Trophoblast cell (in vitro differentiated cells and primary cell): Measurements from ENCODE around the gene CYB561A3.

Source experiments
- DNase-seq, 2 donors: peaks; one replicate each; pipeline ENCODE4 v3.0.0-alpha.2; 2016
- H2AFZ ChIP-seq: 2 replicates; pipeline ENCODE4 v1.6.1; 2013; ENCODE audit warnings: low read length, moderate library complexity, mild to moderate bottlenecking; ENCODE audit not compliant: insufficient read depth, poor library complexity
- H2AK5ac ChIP-seq: 2 replicates; pipeline ENCODE4 v1.6.1; 2013; ENCODE audit warnings: mild to moderate bottlenecking, low read length
- H2BK120ac ChIP-seq: 2 replicates; pipeline ENCODE4 v1.6.1; 2013; ENCODE audit warnings: low read length, mild to moderate bottlenecking, moderate library complexity; ENCODE audit not compliant: insufficient read depth, poor library complexity
- H2BK12ac ChIP-seq: 2 replicates; pipeline ENCODE4 v1.6.1; 2013; ENCODE audit warnings: mild to moderate bottlenecking, low read length, moderate library complexity
- H2BK5ac ChIP-seq: 2 replicates; pipeline ENCODE4 v1.6.1; 2013; ENCODE audit warnings: low read length, low read depth, moderate library complexity, mild to moderate bottlenecking; ENCODE audit not compliant: poor library complexity
- H3K14ac ChIP-seq: 2 replicates; pipeline ENCODE4 v1.6.1; 2013; ENCODE audit warnings: mild to moderate bottlenecking, low read length
- H3K18ac ChIP-seq: 2 replicates; pipeline ENCODE4 v1.6.1; 2013; ENCODE audit warnings: mild to moderate bottlenecking, low read length
- H3K23ac ChIP-seq: 2 replicates; pipeline ENCODE4 v1.6.1; 2013; ENCODE audit warnings: low read length
- H3K27ac ChIP-seq: 2 replicates; pipeline ENCODE4 v1.5.1; 2013; ENCODE audit warnings: low read depth, mild to moderate bottlenecking, inconsistent platforms, low read length, moderate library complexity
- H3K27me3 ChIP-seq: 2 replicates; pipeline ENCODE4 v1.6.1; 2013; ENCODE audit warnings: inconsistent platforms, mild to moderate bottlenecking, low read length, moderate library complexity; ENCODE audit not compliant: insufficient read depth
- H3K36me3 ChIP-seq, 2 experiments: 1 replicate in 1 of 2; 2 replicates in 1 of 2; pipeline ENCODE4 v1.6.1; 2013; ENCODE audit warnings: low read length in 2 of 2, mild to moderate bottlenecking in 2 of 2, moderate library complexity in 1 of 2; ENCODE audit not compliant: insufficient read depth in 2 of 2, control insufficient read depth in 1 of 2
- H3K4ac ChIP-seq: 2 replicates; pipeline ENCODE4 v1.6.1; 2013; ENCODE audit warnings: low read depth, mild to moderate bottlenecking, low read length, moderate library complexity
- H3K4me1 ChIP-seq, 2 experiments: 1 replicate in 1 of 2; 2 replicates in 1 of 2; pipeline ENCODE4 v1.6.1; 2013; ENCODE audit warnings: low read length in 2 of 2, mild to moderate bottlenecking in 2 of 2, moderate library complexity in 1 of 2; ENCODE audit not compliant: insufficient read depth in 2 of 2, control insufficient read depth in 1 of 2
- H3K4me2 ChIP-seq: 2 replicates; pipeline ENCODE4 v1.6.1; 2013; ENCODE audit warnings: inconsistent platforms, mild to moderate bottlenecking, low read length, moderate library complexity
- H3K4me3 ChIP-seq: 2 replicates; pipeline ENCODE4 v1.5.1; 2013; ENCODE audit warnings: mild to moderate bottlenecking, low read depth, low read length, inconsistent platforms
- H3K79me1 ChIP-seq: one replicate; pipeline ENCODE4 v1.6.1; 2013; ENCODE audit warnings: low read length
- H3K79me2 ChIP-seq: 2 replicates; pipeline ENCODE4 v1.6.1; 2013; ENCODE audit warnings: low read length, mild to moderate bottlenecking; ENCODE audit not compliant: control insufficient read depth, insufficient read depth, poor library complexity
- H3K9ac ChIP-seq: 2 replicates; pipeline ENCODE4 v1.6.1; 2013; ENCODE audit warnings: mild to moderate bottlenecking, low read length
- H3K9me3 ChIP-seq: 2 replicates; pipeline ENCODE4 v1.6.1; 2013; ENCODE audit warnings: low read depth, mild to moderate bottlenecking, control low read depth, inconsistent platforms, low read length; ENCODE audit not compliant: insufficient read depth
- H4K12ac ChIP-seq: 2 replicates; pipeline ENCODE4 v1.6.1; 2013; ENCODE audit warnings: low read depth, mild to moderate bottlenecking, low read length, moderate library complexity
- H4K8ac ChIP-seq: 2 replicates; pipeline ENCODE4 v1.6.1; 2013; ENCODE audit warnings: low read depth, mild to moderate bottlenecking, low read length, moderate library complexity
- H4K91ac ChIP-seq: one replicate; pipeline ENCODE4 v1.6.1; 2013; ENCODE audit warnings: low read depth, mild to moderate bottlenecking, low read length, moderate library complexity
- WGBS: extraction: QIAGEN DNeasy Blood & Tissue Kit; methylation state at CpG from one replicate; pipeline ENCODE4 v1.1.7; 2013; ENCODE audit warnings: missing lambda C conversion rate; ENCODE audit not compliant: insufficient read length, insufficient coverage; ENCODE audit errors: extremely low coverage; 5-methylcytosine and 5-hydroxymethylcytosine counted together

Gene CYB561A3

DNA sequence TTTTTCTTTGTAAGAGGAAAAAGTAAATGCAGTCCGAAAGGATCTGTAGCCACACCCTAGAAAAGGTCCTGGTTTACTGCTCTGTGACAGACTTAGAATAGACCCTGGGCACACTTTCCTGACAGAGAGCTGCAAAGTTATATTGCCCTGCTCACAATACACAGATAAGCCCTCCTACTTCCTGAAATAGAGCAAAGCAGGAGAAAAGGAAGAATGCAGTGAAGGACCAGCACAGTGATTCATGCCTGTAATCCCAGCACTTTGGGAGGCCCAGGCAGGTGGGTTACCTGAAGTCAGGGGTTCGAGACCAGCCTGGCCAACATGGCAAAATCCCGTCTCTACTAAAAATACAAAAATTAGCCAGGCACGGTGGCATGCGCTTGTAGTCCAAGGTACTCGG lies 2.2 kb downstream of the CYB561A3 start:
- H4K12ac ChIP-seq: no peak overlapping the region
- peaks cover 5 to 8% of the 10 kb centered on the region in 2 experiments for H3K36me3 ChIP-seq
- no peak overlapping the region for H3K4me3 ChIP-seq
- no peak overlapping the region for H2AFZ ChIP-seq
- no peak overlapping the region for H3K18ac ChIP-seq
- no peak overlapping the region for H3K9ac ChIP-seq
- peak in 1 of 2 donors; percentile 12 for DNase-seq
- no peak overlapping the region for H3K4me2 ChIP-seq
- H2BK5ac ChIP-seq: no peak overlapping the region
- no peak overlapping the region for H2AK5ac ChIP-seq
- no peaks in the 10 kb centered on the region for H3K9me3 ChIP-seq
- H3K79me1 ChIP-seq: peaks cover 8% of the 10 kb centered on the region
- H3K27me3 ChIP-seq: no peaks in the 10 kb centered on the region
- H3K79me2 ChIP-seq: peaks cover 12% of the 10 kb centered on the region
- H3K14ac ChIP-seq: no peak overlapping the region
- H2BK12ac ChIP-seq: no peak overlapping the region
- peaks cover 7 to 11% of the 10 kb centered on the region in 2 experiments for H3K4me1 ChIP-seq
- no peak overlapping the region for H3K27ac ChIP-seq
- no peak overlapping the region for H4K91ac ChIP-seq
- WGBS: no CpG with 5 or more reads among the region's 6 CpGs
- no peak overlapping the region for H4K8ac ChIP-seq
- no peak overlapping the region for H3K4ac ChIP-seq
- no peak overlapping the region for H3K23ac ChIP-seq
- no peak overlapping the region for H2BK120ac ChIP-seq

- no CpG with 5 or more reads among the region's 11 CpGs for WGBS
These were observed 3.1 kb downstream of the CYB561A3 start for GRCh38 chr11:61358566-61358965.

GRCh38 chr11:61357894-61358239 lies 3.8 kb downstream of the CYB561A3 start:
- no peak overlapping the region for H3K27ac ChIP-seq
- no peaks in the 10 kb centered on the region for H3K9me3 ChIP-seq
- no peak overlapping the region for H3K18ac ChIP-seq
- no peak overlapping the region for H3K14ac ChIP-seq
- no peaks in the 10 kb centered on the region for H3K27me3 ChIP-seq
- no CpG with 5 or more reads among the region's 6 CpGs for WGBS
- peaks cover 8% of the 10 kb centered on the region for H3K79me1 ChIP-seq
- H4K91ac ChIP-seq: no peak overlapping the region
- no peak overlapping the region for H2BK120ac ChIP-seq
- H2AK5ac ChIP-seq: no peak overlapping the region
- H3K36me3 ChIP-seq: peaks cover 6 to 10% of the 10 kb centered on the region in 2 experiments
- no peak overlapping the region for H2BK12ac ChIP-seq
- H4K12ac ChIP-seq: no peak overlapping the region
- H2AFZ ChIP-seq: no peak overlapping the region
- DNase-seq: no peak
- no peak overlapping the region for H3K4me3 ChIP-seq
- H3K79me2 ChIP-seq: peaks cover 12% of the 10 kb centered on the region
- no peak overlapping the region for H2BK5ac ChIP-seq
- no peak overlapping the region for H3K4me2 ChIP-seq
- H3K23ac ChIP-seq: no peak overlapping the region
- H3K9ac ChIP-seq: no peak overlapping the region
- H4K8ac ChIP-seq: no peak overlapping the region
- no peak overlapping the region for H3K4ac ChIP-seq
- H3K4me1 ChIP-seq: peaks cover 5 to 10% of the 10 kb centered on the region in 2 experiments

More at GRCh38 chr11:61358566-61358965, 3.1 kb downstream of the CYB561A3 start:
- H3K79me1 ChIP-seq: peaks cover 8% of the 10 kb centered on the region
- no peak overlapping the region for H3K4me2 ChIP-seq
- no peak overlapping the region for H3K9ac ChIP-seq
- no peak overlapping the region for H3K4ac ChIP-seq
- H3K27ac ChIP-seq: no peak overlapping the region
- no peak overlapping the region for H3K4me3 ChIP-seq
- peaks cover 12% of the 10 kb centered on the region for H3K79me2 ChIP-seq
- no peak overlapping the region for H2BK120ac ChIP-seq
- H3K9me3 ChIP-seq: no peaks in the 10 kb centered on the region
- no peak overlapping the region for H2BK12ac ChIP-seq
- H4K12ac ChIP-seq: no peak overlapping the region
- no peak overlapping the region for H2AFZ ChIP-seq
- H4K91ac ChIP-seq: no peak overlapping the region
- peaks cover 4 to 6% of the 10 kb centered on the region in 2 experiments for H3K36me3 ChIP-seq
- peaks cover 7 to 11% of the 10 kb centered on the region in 2 experiments for H3K4me1 ChIP-seq
- no peaks in the 10 kb centered on the region for H3K27me3 ChIP-seq
- H3K18ac ChIP-seq: no peak overlapping the region
- no peak overlapping the region for H3K14ac ChIP-seq
- H2AK5ac ChIP-seq: no peak overlapping the region
- no peak overlapping the region for H4K8ac ChIP-seq
- no peak for DNase-seq
- H3K23ac ChIP-seq: no peak overlapping the region
- no peak overlapping the region for H2BK5ac ChIP-seq

- no peak overlapping the region for H2BK120ac ChIP-seq
- H3K79me1 ChIP-seq: peaks cover 8% of the 10 kb centered on the region
- DNase-seq: no peak
- H3K23ac ChIP-seq: no peak overlapping the region
- H3K36me3 ChIP-seq: peaks cover 6 to 12% of the 10 kb centered on the region in 2 experiments
- no peak overlapping the region for H3K4me3 ChIP-seq
- H4K91ac ChIP-seq: no peak overlapping the region
- no peak overlapping the region for H3K9ac ChIP-seq
- no CpG with 5 or more reads among the region's 9 CpGs for WGBS
- H3K14ac ChIP-seq: no peak overlapping the region
- no peak overlapping the region for H3K18ac ChIP-seq
- no peak overlapping the region for H4K8ac ChIP-seq
- no peak overlapping the region for H2AK5ac ChIP-seq
- H3K27me3 ChIP-seq: no peaks in the 10 kb centered on the region
- no peak overlapping the region for H4K12ac ChIP-seq
- H3K9me3 ChIP-seq: no peaks in the 10 kb centered on the region
- no peak overlapping the region for H2AFZ ChIP-seq
- H3K4ac ChIP-seq: no peak overlapping the region
- H3K27ac ChIP-seq: no peak overlapping the region
- no peak overlapping the region for H2BK5ac ChIP-seq
- H3K79me2 ChIP-seq: peaks cover 9% of the 10 kb centered on the region
- H3K4me1 ChIP-seq: peaks cover 5 to 6% of the 10 kb centered on the region in 2 experiments
- no peak overlapping the region for H2BK12ac ChIP-seq
- H3K4me2 ChIP-seq: no peak overlapping the region
These were observed 4.3 kb downstream of the CYB561A3 start for GRCh38 chr11:61357233-61357893.
